ENCODE measurements around the gene CTAGE8.
"Not testable (repeated sequence)": the region's sequence is repeated elsewhere in the genome, so short reads cannot be mapped to it uniquely, and the experiment has no call there.

DNA sequence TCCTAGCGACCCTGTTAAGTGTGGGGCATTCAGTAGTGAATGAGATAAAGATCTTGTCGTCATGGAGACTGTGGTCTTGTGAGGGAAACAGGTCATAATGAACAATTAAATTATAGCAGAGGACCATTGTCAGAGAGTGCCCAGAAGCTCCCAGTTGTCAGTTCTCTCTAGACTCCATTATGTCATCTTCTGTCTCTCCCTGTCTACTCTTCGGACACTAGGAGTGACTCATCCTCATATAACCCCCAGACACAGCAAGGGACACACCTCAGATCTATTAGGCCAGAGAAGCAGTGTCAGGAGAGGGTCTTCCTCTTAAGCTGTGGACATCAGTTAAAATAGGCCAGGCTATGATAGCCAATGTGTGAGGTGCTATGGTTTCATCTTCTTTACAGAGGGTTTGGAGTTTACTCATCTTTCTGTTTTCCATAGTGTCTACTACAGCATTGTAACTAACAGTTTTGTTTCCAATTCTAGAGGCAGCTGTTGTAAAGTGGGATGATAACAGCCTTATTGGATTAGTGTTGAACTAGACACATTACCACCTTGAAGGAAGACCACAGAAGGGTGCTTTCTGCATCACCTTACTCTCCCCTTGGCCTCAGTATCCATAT is 18.2 kb upstream of the CTAGE8 start:
- TF ChIP-seq POLR2A (IDR thresholded peaks at IDR 0.05; ENCODE audit: low read depth, low read length); EZH2 (IDR thresholded peaks at IDR 0.05; ENCODE audit: borderline replicate concordance, low read depth, low read length, severe bottlenecking); MAX (IDR thresholded peaks at IDR 0.05; ENCODE audit: insufficient read depth, insufficient read length): not testable (repeated sequence)
- TF ChIP-seq, protein P1, sequence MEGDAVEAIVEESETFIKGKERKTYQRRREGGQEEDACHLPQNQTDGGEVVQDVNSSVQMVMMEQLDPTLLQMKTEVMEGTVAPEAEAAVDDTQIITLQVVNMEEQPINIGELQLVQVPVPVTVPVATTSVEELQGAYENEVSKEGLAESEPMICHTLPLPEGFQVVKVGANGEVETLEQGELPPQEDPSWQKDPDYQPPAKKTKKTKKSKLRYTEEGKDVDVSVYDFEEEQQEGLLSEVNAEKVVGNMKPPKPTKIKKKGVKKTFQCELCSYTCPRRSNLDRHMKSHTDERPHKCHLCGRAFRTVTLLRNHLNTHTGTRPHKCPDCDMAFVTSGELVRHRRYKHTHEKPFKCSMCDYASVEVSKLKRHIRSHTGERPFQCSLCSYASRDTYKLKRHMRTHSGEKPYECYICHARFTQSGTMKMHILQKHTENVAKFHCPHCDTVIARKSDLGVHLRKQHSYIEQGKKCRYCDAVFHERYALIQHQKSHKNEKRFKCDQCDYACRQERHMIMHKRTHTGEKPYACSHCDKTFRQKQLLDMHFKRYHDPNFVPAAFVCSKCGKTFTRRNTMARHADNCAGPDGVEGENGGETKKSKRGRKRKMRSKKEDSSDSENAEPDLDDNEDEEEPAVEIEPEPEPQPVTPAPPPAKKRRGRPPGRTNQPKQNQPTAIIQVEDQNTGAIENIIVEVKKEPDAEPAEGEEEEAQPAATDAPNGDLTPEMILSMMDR (IDR thresholded peaks at IDR 0.05; ENCODE audit: extremely low read depth in 1 of 2, insufficient read depth in 1 of 2, low read depth in 1 of 2, low read length in 2 of 2), result not testable (repeated sequence)

All from endothelial cell of umbilical vein (primary cell).